HG03095 (cell line): ENCODE data around the gene ALKAL2.
A peak's percentile ranks its signal among the peaks of the same experiment; 100 is the strongest.

Experiments used
- ATAC-seq: cut with Tn5 transposase; IDR thresholded peaks from one replicate; pipeline ENCODE4 v1.9.1; 2021; ENCODE audit warnings: moderate library complexity; ENCODE audit not compliant: unreplicated experiment

The ALKAL2 gene

DNA sequence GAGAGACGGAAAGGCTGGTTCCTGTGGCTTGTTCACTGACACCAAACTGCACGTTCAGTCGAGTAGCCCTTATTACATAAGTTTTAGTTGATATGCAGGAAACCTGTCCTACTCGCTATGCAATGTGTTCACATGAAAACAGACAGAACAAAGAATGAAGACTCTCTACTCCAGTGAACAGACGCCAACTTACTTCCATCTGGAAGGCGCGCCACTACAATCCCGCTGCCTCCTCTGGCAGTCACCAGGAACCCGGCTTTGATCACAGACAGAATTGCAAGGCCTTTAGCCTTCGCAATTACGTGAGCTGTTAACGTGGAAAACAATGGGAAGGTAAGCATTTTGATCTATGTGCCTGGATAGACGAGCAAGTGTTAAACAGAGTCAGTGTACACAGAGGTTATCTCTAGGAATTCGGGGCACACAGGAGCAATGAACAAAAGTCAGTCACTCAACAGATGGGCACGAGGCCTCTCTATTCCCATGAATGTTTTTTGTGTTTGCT, 38.3 kb downstream of the ALKAL2 start:
- no peak for ATAC-seq

DNA sequence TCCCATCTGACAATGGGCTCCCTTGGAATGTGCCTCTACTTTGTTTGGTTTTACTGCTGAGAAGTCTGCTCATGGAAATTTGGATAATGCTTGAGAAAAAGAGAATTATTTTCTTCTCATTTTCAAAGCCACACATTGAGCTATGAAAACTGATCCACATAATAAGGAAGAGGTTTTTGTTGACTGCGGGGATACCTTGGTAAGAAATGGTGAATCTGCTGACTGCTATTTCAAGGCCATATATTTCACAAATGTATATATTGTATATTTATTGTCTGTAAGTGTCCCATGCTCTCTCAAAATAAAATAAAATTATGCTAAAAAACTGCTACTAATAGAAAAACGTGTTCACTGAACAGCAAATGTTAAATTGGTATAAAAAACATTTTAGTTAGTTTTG, 39.2 kb downstream of the ALKAL2 start:
- ATAC-seq = no peak

DNA sequence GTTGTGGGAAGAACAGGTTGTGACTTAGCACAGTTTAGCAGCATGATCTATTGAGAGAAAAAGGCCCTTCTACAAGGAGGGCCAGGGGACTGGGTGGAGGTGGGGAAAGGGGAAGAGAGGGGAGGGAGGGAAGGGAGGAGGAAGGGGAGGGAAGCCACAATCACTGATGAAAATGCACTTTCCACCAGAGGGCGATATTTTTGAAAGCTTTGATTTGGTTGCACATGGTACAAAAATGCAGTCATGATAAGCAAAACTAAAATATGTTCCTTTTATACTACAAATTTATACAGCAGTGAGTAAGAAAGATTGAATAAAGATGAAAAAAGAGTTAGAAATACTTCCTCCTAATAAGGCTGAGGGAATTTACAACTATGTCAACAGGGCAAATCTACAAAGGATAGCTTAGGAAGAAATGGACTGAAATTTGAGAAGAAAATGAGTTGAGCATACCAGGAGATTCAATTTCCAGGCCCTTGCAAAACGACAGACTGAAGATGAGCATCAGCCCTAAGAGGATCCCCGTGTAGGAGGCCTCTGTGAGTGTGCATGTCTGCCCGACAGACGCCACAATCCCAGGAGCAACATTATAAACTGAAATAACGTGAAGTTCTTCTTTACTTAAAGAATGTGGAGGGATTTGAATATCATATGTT, 41.3 kb downstream of the ALKAL2 start:
- ATAC-seq = peak; percentile 74

DNA sequence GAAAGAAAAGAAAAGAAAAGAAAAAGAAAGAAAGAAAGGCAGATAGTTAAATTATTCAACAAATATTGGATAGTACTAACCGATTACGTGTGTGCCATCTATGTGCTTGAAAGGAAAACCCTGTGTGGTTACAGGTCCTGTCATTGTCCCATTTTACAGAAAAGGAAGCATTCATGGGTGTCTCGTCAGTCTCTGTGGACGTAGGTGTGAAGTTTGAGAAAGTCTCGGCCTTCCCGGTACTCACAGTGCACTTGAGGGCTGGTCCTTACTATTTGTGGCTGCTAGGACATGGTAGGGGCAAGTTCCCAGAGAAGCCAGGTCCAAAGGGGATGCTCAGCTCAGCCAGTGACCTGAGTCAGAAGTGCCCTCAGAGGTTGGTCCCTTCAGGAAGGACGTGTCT, 43.3 kb downstream of the ALKAL2 start:
- ATAC-seq = no peak

DNA sequence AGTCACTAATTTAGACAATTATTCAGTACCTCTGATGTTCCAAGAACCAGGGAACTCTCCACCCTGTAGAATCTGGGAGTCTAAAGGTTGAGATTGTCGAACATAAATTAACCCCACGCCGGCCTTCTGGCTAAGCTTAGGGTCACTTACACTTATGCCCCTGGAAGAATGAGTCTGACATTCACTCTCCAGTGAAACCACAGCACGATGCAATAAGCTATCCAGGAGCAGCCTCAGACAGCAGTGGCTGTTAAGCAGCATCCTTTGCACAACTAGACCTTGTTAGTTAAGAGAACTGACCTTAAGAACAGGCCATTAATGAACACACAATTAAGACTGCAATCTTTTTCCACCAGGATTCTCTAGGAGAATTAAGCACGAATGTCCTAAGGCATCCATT, 49.0 kb downstream of the ALKAL2 start:
- no peak for ATAC-seq

GRCh38 chr2:238431-238830, 49.5 kb downstream of the ALKAL2 start:
- no peak for ATAC-seq

DNA sequence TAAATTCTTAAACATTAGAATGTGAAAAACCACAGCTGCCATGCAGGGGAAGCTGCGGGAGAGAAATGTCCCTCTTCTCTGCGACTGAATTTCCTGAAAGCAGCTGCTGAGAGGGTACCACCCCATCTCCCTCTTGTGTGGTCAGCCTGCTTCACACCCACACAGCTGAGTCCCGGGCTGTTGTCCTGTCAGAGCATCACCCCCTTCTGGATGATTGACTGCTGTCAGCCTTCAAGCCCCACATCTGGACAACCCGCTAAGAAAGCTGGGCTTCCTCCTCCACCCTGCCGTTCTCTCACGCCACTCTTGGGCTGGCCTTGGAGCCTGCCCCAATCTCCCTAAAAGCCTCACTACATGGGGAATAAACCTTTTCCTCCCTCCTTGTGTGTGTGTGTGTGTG, 50.0 kb downstream of the ALKAL2 start:
- ATAC-seq = no peak

- ATAC-seq = no peak
Observed at GRCh38 chr2:236993-237539, 50.8 kb downstream of the ALKAL2 start.

DNA sequence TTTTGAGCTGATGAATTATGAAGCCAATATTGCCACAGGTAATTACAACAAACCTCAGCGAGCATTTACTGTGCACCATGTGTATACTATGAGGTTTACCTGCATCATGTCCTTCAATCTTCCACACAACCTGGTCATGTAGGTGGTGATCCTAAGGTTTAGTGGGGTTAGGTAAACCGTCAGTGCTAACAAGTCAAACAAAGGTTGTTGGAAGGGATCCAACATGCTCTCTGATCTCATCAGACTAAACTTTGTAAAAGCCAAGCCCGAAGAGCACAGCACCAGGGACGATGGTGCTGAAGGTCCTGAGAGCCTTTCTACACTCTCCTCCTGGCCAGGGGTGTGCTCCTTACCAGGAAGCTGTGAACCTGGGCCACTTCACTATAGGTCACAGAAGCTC, 53.5 kb downstream of the ALKAL2 start:
- no peak for ATAC-seq

DNA sequence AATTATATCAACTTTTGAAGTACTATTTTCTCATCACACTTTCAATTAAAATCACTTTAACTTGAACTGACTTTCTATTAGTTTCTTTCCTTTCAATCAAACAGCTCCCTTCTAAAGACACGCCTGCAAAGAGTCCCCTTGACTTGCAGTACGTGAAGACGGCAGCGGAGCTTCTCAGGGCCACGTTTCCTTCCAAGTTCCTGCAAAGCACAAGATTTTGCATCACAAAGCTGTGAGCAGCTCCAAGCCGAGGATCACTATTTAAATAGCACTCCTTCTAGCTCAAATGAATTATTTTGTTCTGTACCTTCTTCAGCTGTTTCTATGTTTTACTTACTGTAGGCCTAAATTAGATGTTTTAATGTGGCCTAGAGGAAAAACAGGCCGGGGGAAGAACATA, 54.9 kb downstream of the ALKAL2 start:
- no peak for ATAC-seq

GRCh38 chr2:231521-232185, 56.2 kb downstream of the ALKAL2 start:
- ATAC-seq = no peak
